Measurements from ENCODE around the gene CREBBP. TPM values are rescaled to one million over a fixed set of nuclear protein-coding genes. Genes with fewer than 3 reads are reported as not detected.

CREBBP gene
- polyA plus RNA-seq, 1 of the 3 experiments (the other 2 are of a cell fraction): 5.7 TPM

GRCh38 chr16:3839402-3840184 is 40.9 kb downstream of the CREBBP start:
- H3K9me2 ChIP-seq: no peaks in the 10 kb centered on the region
- H3K36me3 ChIP-seq (replicated peaks in 1 of 2; ENCODE audit: control insufficient read depth in 1 of 2, insufficient read depth in 2 of 2, low read length in 1 of 2): peaks cover 2 to 20% of the 10 kb centered on the region in 2 experiments
- WGBS (ENCODE audit: low lambda C conversion rate): 96% methylated on average over 4 of the region's 4 CpGs
- H3K27me3 ChIP-seq (ENCODE audit: insufficient read depth): no peaks in the 10 kb centered on the region
- ChIA-PET CTCF (no interaction called here), POLR2A (no interaction called here)
- H3K79me2 ChIP-seq (ENCODE audit: insufficient read depth): peaks cover 98% of the 10 kb centered on the region
- H4K20me1 ChIP-seq (ENCODE audit: insufficient read depth): peaks cover 91% of the 10 kb centered on the region
- TF ChIP-seq FOXM1 (IDR thresholded peaks at IDR 0.05; ENCODE audit: low read depth) (no peak), RFX5 (IDR thresholded peaks at IDR 0.05; ENCODE audit: low read length) (no peak), RAD21 (IDR thresholded peaks at IDR 0.05; ENCODE audit: low read length) (no peak)
- peaks cover 2 to 17% of the 10 kb centered on the region in 2 experiments; a peak in 3 of 4 replicates for H3K4me1 ChIP-seq (ENCODE audit: control insufficient read depth in 1 of 2, insufficient read depth in 2 of 2, low read depth in 1 of 2, low read length in 1 of 2)
- H3K4me3 ChIP-seq (ENCODE audit: low read depth in 2 of 2, low read length in 1 of 2): no peak overlapping the region
- no peak overlapping the region for H3K27ac ChIP-seq (ENCODE audit: low read depth in 2 of 2, low read length in 1 of 2)
- DNase-seq: no peak
- no peak overlapping the region for H3K4me2 ChIP-seq
- H3F3A ChIP-seq (replicated peaks; ENCODE audit: insufficient read depth): peaks cover 12% of the 10 kb centered on the region
- H3K9me3 ChIP-seq: no peaks in the 10 kb centered on the region
- no peak overlapping the region for H2AFZ ChIP-seq (ENCODE audit: low read depth)
- no peak overlapping the region for H3K9ac ChIP-seq

- TF ChIP-seq MXI1 (IDR thresholded peaks at IDR 0.05; ENCODE audit: low read depth, low read length) (no peak), NRF1 (IDR thresholded peaks at IDR 0.05; ENCODE audit: low read depth, low read length) (no peak), TCF12 (IDR thresholded peaks at IDR 0.05) (no peak), FOXM1 (IDR thresholded peaks at IDR 0.05; ENCODE audit: low read depth) (no peak), MEF2A (IDR thresholded peaks at IDR 0.05; ENCODE audit: borderline replicate concordance, low read depth) (no peak), ELF1 (IDR thresholded peaks at IDR 0.05) (no peak), ZBTB33 (IDR thresholded peaks at IDR 0.05; ENCODE audit: borderline replicate concordance, low read depth) (no peak), TEAD4 (IDR thresholded peaks at IDR 0.05; ENCODE audit: borderline replicate concordance, insufficient read depth) (no peak), RFX5 (IDR thresholded peaks at IDR 0.05; ENCODE audit: low read length) (no peak), PBX3 (IDR thresholded peaks at IDR 0.05) (no peak), GABPA (IDR thresholded peaks at IDR 0.05; ENCODE audit: low read depth) (no peak), CHD2 (IDR thresholded peaks at IDR 0.05; ENCODE audit: low read length, partially characterized antibody) (no peak), USF1 (IDR thresholded peaks at IDR 0.05; ENCODE audit: borderline replicate concordance, low read depth) (no peak), FOSL2 (IDR thresholded peaks at IDR 0.05; ENCODE audit: borderline replicate concordance, low read depth) (no peak), GATA2 (CRISPR knock-in tag; IDR thresholded peaks at IDR 0.05) (no peak), SIN3A (IDR thresholded peaks at IDR 0.05; ENCODE audit: borderline replicate concordance, low read depth, low read length) (no peak), TAF1 (IDR thresholded peaks at IDR 0.05; ENCODE audit: borderline replicate concordance, low read depth, low read length) (no peak), IRF3 (IDR thresholded peaks at IDR 0.05; ENCODE audit: low read depth, low read length) (no peak), RAD21 (IDR thresholded peaks at IDR 0.05; ENCODE audit: low read length) (no peak)
- Histone ChIP-seq H3K27ac (ENCODE audit: low read depth in 2 of 2, low read length in 1 of 2) (no peak overlapping the region), H3K9me2 (no peaks in the 10 kb centered on the region), H2AFZ (ENCODE audit: low read depth) (no peak overlapping the region), H3K9me3 (no peaks in the 10 kb centered on the region), H3K4me3 (ENCODE audit: low read depth in 2 of 2, low read length in 1 of 2) (no peak overlapping the region), H3K36me3 (replicated peaks in 1 of 2; ENCODE audit: control insufficient read depth in 1 of 2, insufficient read depth in 2 of 2, low read length in 1 of 2) (peaks cover 2 to 28% of the 10 kb centered on the region in 2 experiments), H4K20me1 (ENCODE audit: insufficient read depth) (peaks cover 92% of the 10 kb centered on the region), H3K79me2 (ENCODE audit: insufficient read depth) (peaks cover 99% of the 10 kb centered on the region), H3F3A (replicated peaks; ENCODE audit: insufficient read depth) (peaks cover 12% of the 10 kb centered on the region), H3K9ac (no peak overlapping the region), H3K4me1 (ENCODE audit: control insufficient read depth in 1 of 2, insufficient read depth in 2 of 2, low read depth in 1 of 2, low read length in 1 of 2) (peaks cover 2 to 17% of the 10 kb centered on the region in 2 experiments; a peak in 3 of 4 replicates), H3K4me2 (no peak overlapping the region), H3K27me3 (ENCODE audit: insufficient read depth) (no peaks in the 10 kb centered on the region)
- 93% methylated on average over 9 of the region's 9 CpGs for whole genome bisulfite sequencing (ENCODE audit: low lambda C conversion rate)
- ChIA-PET CTCF (no interaction called here), POLR2A (no interaction called here)
- DNase-seq: no peak
These were observed 41.7 kb downstream of the CREBBP start for GRCh38 chr16:3838600-3839401.
